NCI-H460 (cell line): ENCODE data around the gene VSIR. TPM values are rescaled to one million over a fixed set of nuclear protein-coding genes. Genes with fewer than 3 reads are reported as not detected.

ENCODE experiments used
- DNase-seq: peaks from one replicate; pipeline ENCODE4 v3.0.0-alpha.2; 2016; ENCODE audit warnings: low read depth; ENCODE audit errors: extremely low read depth
- total RNA-seq: library from RNA; depleted of rRNA; stranded (reverse); fragments of >200 nt; shearing (Covaris generic); gene quantifications from 2 replicates; pipeline ENCODE4 v1.2.3, GENCODE V29; 2014

The VSIR gene
- total RNA-seq, 1 experiment from 2014 or later: 49.4 TPM

- no peak for DNase-seq
These were observed 55.1 kb downstream of the VSIR start for GRCh38 chr10:71718165-71718698.

GRCh38 chr10:71717551-71717951 lies 55.8 kb downstream of the VSIR start:
- DNase-seq: no peak

GRCh38 chr10:71717056-71717455 lies 56.3 kb downstream of the VSIR start:
- DNase-seq: no peak

DNA sequence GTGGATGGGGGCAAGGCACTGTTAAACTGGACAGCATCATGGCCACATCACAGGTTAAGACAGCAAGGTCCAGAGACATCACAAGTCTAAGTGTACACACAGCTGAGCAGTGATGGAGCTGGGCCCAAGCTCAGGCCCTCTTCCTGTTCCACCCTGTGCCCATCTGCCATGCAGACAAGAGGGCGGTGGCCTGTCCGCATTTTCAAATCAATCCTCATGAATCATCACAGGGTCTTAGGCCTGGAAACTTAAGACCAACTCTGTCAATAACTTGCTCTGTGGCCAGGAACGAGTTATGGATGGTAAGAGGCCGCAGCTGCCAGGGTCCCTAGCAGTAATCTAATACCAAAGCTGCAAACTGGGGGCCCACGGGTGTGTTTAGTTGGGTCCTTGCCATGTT lies 56.9 kb downstream of the VSIR start:
- DNase-seq: no peak

GRCh38 chr10:71715860-71716259 lies 57.5 kb downstream of the VSIR start:
- no peak for DNase-seq

GRCh38 chr10:71715026-71715425 lies 58.3 kb downstream of the VSIR start:
- DNase-seq: no peak

GRCh38 chr10:71714592-71714991 lies 58.7 kb downstream of the VSIR start:
- DNase-seq: no peak

DNA sequence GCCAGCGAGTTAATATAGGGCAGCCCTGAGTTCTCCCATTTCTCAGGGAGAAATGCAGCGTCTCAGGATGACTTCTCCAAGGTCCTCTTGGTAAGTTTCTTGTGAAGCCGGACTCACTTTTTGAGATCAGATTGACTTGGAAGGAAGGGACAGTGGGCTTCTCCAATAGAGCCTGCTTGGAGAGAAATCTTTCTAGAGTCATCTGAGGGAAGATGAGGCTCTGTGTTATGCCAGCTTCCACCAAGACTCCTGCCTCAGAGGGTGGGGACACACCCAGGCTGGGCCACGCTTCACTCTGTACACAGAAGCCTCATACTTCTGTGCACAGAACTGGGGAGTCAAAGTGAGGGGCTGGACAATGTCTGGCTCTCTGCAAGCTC lies 59.3 kb downstream of the VSIR start:
- DNase-seq: no peak

GRCh38 chr10:71713135-71714030 lies 59.9 kb downstream of the VSIR start:
- DNase-seq: no peak

DNA sequence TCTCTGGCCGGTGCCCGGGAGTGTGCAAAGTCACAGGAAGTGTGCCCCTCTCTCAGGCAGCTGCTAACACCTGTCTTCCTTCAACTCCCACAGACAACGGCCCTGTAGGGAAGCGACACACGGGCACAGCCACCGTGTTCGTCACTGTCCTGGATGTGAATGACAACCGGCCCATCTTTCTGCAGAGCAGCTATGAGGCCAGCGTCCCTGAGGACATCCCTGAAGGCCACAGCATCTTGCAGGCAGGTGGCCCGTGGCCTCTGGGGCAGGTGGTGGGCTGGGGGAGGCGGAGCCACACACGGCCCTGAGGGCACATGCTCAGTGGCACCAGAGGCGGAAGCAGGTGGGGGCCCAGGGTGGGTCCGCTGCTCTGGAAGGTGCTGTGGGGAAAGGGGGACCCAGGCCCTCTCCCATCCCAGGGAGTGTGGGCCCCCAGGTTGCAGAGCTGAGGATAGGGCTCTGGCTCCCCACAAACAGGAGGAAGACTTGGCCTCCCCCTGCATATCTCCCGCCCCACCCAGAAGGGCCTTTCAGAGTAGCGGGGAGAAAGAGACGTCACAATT lies 60.7 kb downstream of the VSIR start:
- no peak for DNase-seq

DNA sequence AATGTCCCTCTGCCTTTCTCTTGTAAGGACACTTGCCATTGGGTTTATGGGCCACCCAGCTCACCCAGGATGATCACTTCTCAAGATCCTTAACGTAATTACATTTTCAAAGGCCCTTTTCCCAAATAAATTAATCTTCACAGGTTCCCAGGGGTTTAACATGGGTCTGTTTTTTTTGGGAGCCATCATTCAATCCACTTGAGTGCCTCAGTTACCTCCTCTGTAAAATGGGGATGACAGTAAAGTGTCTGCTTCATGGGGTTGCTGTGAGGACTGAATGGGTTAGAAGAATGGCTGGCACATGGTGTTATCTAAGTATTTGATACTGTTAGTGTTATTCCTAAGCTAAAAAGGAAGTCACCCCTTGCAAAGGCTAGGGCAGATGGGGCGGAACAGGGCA lies 61.1 kb downstream of the VSIR start:
- DNase-seq: no peak

DNA sequence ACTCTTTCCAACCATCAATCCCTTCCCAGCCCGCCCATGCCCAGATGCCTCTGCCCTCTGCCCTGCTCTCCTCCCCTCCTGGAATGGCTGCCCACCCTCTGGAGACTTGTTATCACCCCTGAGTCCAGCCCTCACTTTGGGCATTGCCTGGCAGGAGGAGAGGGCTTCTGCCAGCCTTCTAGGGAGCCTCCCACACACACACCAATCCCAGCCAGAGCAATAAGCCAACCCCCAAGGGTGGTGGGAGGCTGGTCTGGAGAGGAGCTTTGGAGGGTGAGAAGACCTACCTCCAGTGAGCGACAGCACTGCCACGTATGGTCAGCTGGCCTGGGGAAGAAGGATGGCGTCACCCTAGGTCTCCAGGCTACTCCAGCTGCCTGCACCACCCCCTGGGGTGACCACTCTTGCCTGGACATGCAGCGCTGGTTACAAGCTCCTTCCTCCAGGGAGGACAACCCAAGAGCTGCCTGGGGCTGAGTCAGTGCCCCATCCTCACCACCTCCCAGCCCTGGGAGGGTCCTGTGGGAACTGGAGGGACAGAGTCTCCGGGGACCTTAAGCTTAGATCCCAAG lies 62.2 kb downstream of the VSIR start:
- DNase-seq: no peak

GRCh38 chr10:71710519-71710918 lies 62.8 kb downstream of the VSIR start:
- no peak for DNase-seq

DNA sequence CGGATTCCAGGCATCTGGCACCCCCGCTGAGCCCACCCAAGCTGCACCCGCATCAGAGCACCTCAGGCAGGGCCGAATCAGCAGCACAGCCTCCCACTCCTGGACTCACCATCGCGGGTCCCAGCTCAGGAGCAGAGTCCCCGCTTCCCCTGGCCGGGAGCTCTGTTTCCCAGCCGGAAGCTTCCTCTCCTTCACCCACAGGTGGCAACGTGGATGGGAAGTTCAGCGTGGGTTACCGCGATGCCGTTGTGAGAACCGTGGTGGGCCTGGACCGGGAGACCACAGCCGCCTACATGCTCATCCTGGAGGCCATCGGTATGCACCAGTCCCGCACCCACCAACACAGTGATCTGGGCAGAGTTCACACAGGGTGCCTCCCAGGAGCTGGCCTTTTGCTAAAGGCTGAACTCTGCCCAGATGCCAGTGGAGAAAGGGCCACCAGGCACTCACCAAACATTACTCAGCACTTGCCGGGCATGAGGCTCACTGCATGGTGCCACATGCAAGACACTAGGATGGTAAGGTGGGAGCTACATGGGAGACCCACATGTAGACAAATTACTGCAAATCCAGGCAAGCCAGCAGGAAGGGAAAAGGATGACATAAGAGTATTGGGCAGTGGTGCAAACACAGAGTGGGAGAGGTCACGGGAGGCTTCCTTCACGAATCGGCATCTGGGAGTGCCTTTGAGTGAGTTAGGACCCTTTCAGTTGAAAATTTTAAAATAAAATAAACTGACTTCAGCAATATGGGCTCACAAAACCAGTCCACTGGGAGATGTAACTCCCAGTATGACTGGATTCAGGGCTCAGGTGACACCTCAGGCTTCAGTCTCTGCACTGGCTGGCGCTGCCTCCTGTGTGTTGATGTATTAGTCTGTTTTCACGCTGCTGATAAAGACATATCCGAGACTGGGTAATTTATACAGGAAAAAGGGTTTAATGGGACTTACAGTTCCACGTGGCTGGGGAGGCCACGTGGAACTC lies 64.1 kb downstream of the VSIR start:
- no peak for DNase-seq

- DNase-seq: peak; percentile 37
These were observed 65.0 kb downstream of the VSIR start for GRCh38 chr10:71708301-71708703.

DNA sequence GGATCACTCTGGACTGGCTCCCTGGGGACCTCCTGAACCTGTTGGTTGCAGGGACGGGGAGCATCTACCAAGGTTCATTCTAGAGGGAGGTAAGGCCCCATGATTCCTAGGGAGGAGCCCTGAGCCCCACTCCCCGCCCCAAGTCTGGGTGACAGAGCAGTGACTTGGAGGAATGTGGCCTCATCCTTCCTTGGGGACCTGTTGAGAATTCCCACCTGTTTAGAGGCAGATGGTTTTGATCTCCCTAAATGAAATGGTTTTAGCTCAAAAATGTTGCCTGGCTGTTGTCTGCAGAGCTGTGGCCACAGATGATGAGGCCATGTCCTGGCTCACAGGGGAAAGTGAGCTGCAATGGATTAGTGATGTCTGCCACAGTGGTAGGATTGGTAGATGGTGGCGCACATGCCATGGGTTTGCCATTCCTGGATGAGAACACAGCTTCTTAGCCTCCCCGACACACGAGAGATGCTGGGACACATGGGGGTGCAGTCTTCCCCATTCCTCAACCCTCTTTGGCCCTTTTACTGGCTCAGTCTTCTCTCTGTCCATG lies 66.0 kb downstream of the VSIR start:
- DNase-seq: no peak

- no peak for DNase-seq
These were observed 66.9 kb downstream of the VSIR start for GRCh38 chr10:71706216-71707121.

- DNase-seq: no peak
These were observed 67.7 kb downstream of the VSIR start for GRCh38 chr10:71705582-71705981.

- no peak for DNase-seq
These were observed 68.5 kb downstream of the VSIR start for GRCh38 chr10:71704816-71705215.
